ENCODE results near the gene NSUN5. TPM values are rescaled to one million over a fixed set of nuclear protein-coding genes. Genes with fewer than 3 reads are reported as not detected.

The NSUN5 gene
- total RNA-seq = 16.2 TPM
- long read RNA-seq, transcript NSUN5-204 (10 exons, 1,663 nt) = major isoform, 27 of 40 reads
- long read RNA-seq, partial matches to known transcripts = 2 of 40 reads
- long read RNA-seq, other reads (novel, unspliced or antisense) = 5 of 40 reads

- DNase-seq = peak; percentile 94
- intact Hi-C loops (cut with DNase I) = no loop called here
- ATAC-seq (ENCODE audit: poor library complexity) = peak; percentile 97
Measured at GRCh38 chr7:73308665-73309214, at the start of gene NSUN5. TSS of gene NSUN5 (minus strand) at chr7:73308826. CDS start at chr7:73308790, 36 bp downstream.

GRCh38 chr7:73356159-73356558 is 47.5 kb upstream of the NSUN5 start:
- no peak for DNase-seq
- intact Hi-C loops (cut with DNase I) = no loop called here
- ATAC-seq (ENCODE audit: poor library complexity) = no peak

- DNase-seq (no peak), ATAC-seq (ENCODE audit: poor library complexity) (no peak)
- intact Hi-C loops (cut with DNase I) = no loop called here
Measured at GRCh38 chr7:73354821-73355220, 46.2 kb upstream of the NSUN5 start.

GRCh38 chr7:73354196-73354595 is 45.6 kb upstream of the NSUN5 start:
- ATAC-seq (ENCODE audit: poor library complexity) (peak; percentile 42), DNase-seq (no peak)
- intact Hi-C loops (cut with DNase I) = no loop called here

GRCh38 chr7:73353243-73353642 is 44.6 kb upstream of the NSUN5 start:
- intact Hi-C loops (cut with DNase I) = no loop called here
- ATAC-seq (ENCODE audit: poor library complexity) = no peak
- no peak for DNase-seq

GRCh38 chr7:73352784-73353183 is 44.2 kb upstream of the NSUN5 start:
- intact Hi-C loops (cut with DNase I) = no loop called here
- DNase-seq (no peak), ATAC-seq (ENCODE audit: poor library complexity) (no peak)

- intact Hi-C loops (cut with DNase I) = no loop called here
- DNase-seq (no peak), ATAC-seq (ENCODE audit: poor library complexity) (no peak)
Measured at GRCh38 chr7:73351447-73352167, 43.0 kb upstream of the NSUN5 start.

- ATAC-seq (ENCODE audit: poor library complexity) = no peak
- intact Hi-C loops (cut with DNase I) = no loop called here
- no peak for DNase-seq
Measured at GRCh38 chr7:73350306-73351068, 41.9 kb upstream of the NSUN5 start.

GRCh38 chr7:73349763-73350162 is 41.1 kb upstream of the NSUN5 start:
- DNase-seq (no peak), ATAC-seq (ENCODE audit: poor library complexity) (no peak)
- intact Hi-C loops (cut with DNase I) = no loop called here

GRCh38 chr7:73345951-73346350 is 37.3 kb upstream of the NSUN5 start:
- no peak for DNase-seq
- intact Hi-C loops (cut with DNase I) = no loop called here
- no peak for ATAC-seq (ENCODE audit: poor library complexity)

- DNase-seq = no peak
- intact Hi-C loops (cut with DNase I) = no loop called here
- no peak for ATAC-seq (ENCODE audit: poor library complexity)
Measured at GRCh38 chr7:73345538-73345937, 36.9 kb upstream of the NSUN5 start.

GRCh38 chr7:73343671-73344380 is 35.2 kb upstream of the NSUN5 start:
- intact Hi-C loops (cut with DNase I) = loop anchor here (5.0 kb wide), 1 partner anchor 108 kb away; no protein-coding TSS in a partner anchor
- DNase-seq (no peak), ATAC-seq (ENCODE audit: poor library complexity) (no peak)

- intact Hi-C loops (cut with DNase I) = loop anchor here (5.0 kb wide), 1 partner anchor 110 kb away; no protein-coding TSS in a partner anchor
- peak; percentile 84 for ATAC-seq (ENCODE audit: poor library complexity)
- DNase-seq = no peak
Measured at GRCh38 chr7:73342645-73343044, 34.0 kb upstream of the NSUN5 start.

GRCh38 chr7:73341877-73342276 is 33.3 kb upstream of the NSUN5 start:
- intact Hi-C loops (cut with DNase I) = loop anchor here (5.0 kb wide), 1 partner anchor 110 kb away; no protein-coding TSS in a partner anchor
- DNase-seq = no peak
- ATAC-seq (ENCODE audit: poor library complexity) = no peak

GRCh38 chr7:73340514-73340913 is 31.9 kb upstream of the NSUN5 start:
- intact Hi-C loops (cut with DNase I) = loop anchor here (5.0 kb wide), 1 partner anchor 112 kb away; no protein-coding TSS in a partner anchor
- no peak for DNase-seq
- ATAC-seq (ENCODE audit: poor library complexity) = no peak

- intact Hi-C loops (cut with DNase I) = no loop called here
- DNase-seq (no peak), ATAC-seq (ENCODE audit: poor library complexity) (no peak)
Measured at GRCh38 chr7:73338321-73338720, 29.7 kb upstream of the NSUN5 start.

- intact Hi-C loops (cut with DNase I) = no loop called here
- DNase-seq (no peak), ATAC-seq (ENCODE audit: poor library complexity) (no peak)
Measured at GRCh38 chr7:73332447-73332846, 23.8 kb upstream of the NSUN5 start.

GRCh38 chr7:73330772-73331171 is 22.1 kb upstream of the NSUN5 start:
- DNase-seq = no peak
- intact Hi-C loops (cut with DNase I) = no loop called here
- no peak for ATAC-seq (ENCODE audit: poor library complexity)
